ENCODE data around the gene TMPRSS4. TPM values are rescaled to one million over a fixed set of nuclear protein-coding genes. Genes with fewer than 3 reads are reported as not detected.

TMPRSS4 gene
- total RNA-seq, 1 experiment from 2014 or later = not detected

- Histone ChIP-seq H3K9me3 (ENCODE audit: control insufficient read depth, insufficient read depth, low read depth, low read length) (no peaks in the 10 kb centered on the region), H3K4me1 (ENCODE audit: control insufficient read depth, insufficient read depth, low read length) (no peaks in the 10 kb centered on the region), H3K4me3 (ENCODE audit: low read depth in 2 of 2, low read length in 2 of 2) (no peak overlapping the region), H3K36me3 (ENCODE audit: control insufficient read depth, insufficient read depth, low read length) (no peaks in the 10 kb centered on the region), H3K27ac (ENCODE audit: low read length) (no peak overlapping the region), H3K27me3 (ENCODE audit: control insufficient read depth, insufficient read depth, low read length) (peaks cover 30% of the 10 kb centered on the region)
- intact Hi-C loops (cut with micrococcal nuclease; ENCODE audit: unreplicated experiment) = no loop called here
- ChIA-PET POLR2A (interaction anchor here (0.6 kb wide), 1 partner anchor 96 kb away, joined by 3 read pairs; no protein-coding TSS in a partner anchor), CTCF (interaction anchor here (0.7 to 1.0 kb wide), 3 partner anchors 18 to 102 kb away, joined by 3 to 5 read pairs (median 4); no protein-coding TSS in a partner anchor)
- TF ChIP-seq POLR2AphosphoS5 (IDR thresholded peaks at IDR 0.05; ENCODE audit: low read depth, low read length) (no peak), SIN3A (IDR thresholded peaks at IDR 0.05; ENCODE audit: borderline replicate concordance, insufficient read depth, low read depth, low read length) (no peak), TCF7L2 (IDR thresholded peaks at IDR 0.05; ENCODE audit: low read depth, low read length) (no peak), REST (IDR thresholded peaks at IDR 0.05; ENCODE audit: insufficient read depth in 1 of 2, low read depth in 2 of 2, low read length in 1 of 2) (no peak)
- TF ChIP-seq, protein P1, sequence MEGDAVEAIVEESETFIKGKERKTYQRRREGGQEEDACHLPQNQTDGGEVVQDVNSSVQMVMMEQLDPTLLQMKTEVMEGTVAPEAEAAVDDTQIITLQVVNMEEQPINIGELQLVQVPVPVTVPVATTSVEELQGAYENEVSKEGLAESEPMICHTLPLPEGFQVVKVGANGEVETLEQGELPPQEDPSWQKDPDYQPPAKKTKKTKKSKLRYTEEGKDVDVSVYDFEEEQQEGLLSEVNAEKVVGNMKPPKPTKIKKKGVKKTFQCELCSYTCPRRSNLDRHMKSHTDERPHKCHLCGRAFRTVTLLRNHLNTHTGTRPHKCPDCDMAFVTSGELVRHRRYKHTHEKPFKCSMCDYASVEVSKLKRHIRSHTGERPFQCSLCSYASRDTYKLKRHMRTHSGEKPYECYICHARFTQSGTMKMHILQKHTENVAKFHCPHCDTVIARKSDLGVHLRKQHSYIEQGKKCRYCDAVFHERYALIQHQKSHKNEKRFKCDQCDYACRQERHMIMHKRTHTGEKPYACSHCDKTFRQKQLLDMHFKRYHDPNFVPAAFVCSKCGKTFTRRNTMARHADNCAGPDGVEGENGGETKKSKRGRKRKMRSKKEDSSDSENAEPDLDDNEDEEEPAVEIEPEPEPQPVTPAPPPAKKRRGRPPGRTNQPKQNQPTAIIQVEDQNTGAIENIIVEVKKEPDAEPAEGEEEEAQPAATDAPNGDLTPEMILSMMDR (IDR thresholded peaks at IDR 0.05) = no peak
- BruUV-seq (replicated peaks) = no TSS peak
- ATAC-seq (no peak), DNase-seq (ENCODE audit: low read depth, low spot score) (no peak)
- in situ Hi-C loops (cut with HindIII; ENCODE audit: low pct_unique_long_range_greater_than_20kb, low sequenced_read_pairs) = no loop called here
These were observed 28.2 kb upstream of the TMPRSS4 start for GRCh38 chr11:118048472-118049370.

GRCh38 chr11:118049771-118050170 is 27.1 kb upstream of the TMPRSS4 start:
- BruUV-seq (replicated peaks) = no TSS peak
- DNase-seq (ENCODE audit: low read depth, low spot score) = no peak
- Histone ChIP-seq H3K4me1 (ENCODE audit: control insufficient read depth, insufficient read depth, low read length) (no peaks in the 10 kb centered on the region), H3K36me3 (ENCODE audit: control insufficient read depth, insufficient read depth, low read length) (no peaks in the 10 kb centered on the region), H3K27ac (ENCODE audit: low read length) (no peak overlapping the region), H3K27me3 (ENCODE audit: control insufficient read depth, insufficient read depth, low read length) (peaks cover 27% of the 10 kb centered on the region), H3K4me3 (ENCODE audit: low read depth in 2 of 2, low read length in 2 of 2) (no peak overlapping the region), H3K9me3 (ENCODE audit: control insufficient read depth, insufficient read depth, low read depth, low read length) (no peaks in the 10 kb centered on the region)
- intact Hi-C loops (cut with micrococcal nuclease; ENCODE audit: unreplicated experiment) (loop anchor here (5.0 kb wide), 1 partner anchor 227 kb away; the partner anchor contains the start of gene FXYD2), in situ Hi-C loops (cut with HindIII; ENCODE audit: low pct_unique_long_range_greater_than_20kb, low sequenced_read_pairs) (no loop called here)
- CTCF ChIA-PET = interaction anchor here (0.9 kb wide), 1 partner anchor 103 kb away, joined by 3 read pairs; no protein-coding TSS in a partner anchor
- TF ChIP-seq TCF7L2 (IDR thresholded peaks at IDR 0.05; ENCODE audit: low read depth, low read length) (no peak), REST (IDR thresholded peaks at IDR 0.05; ENCODE audit: insufficient read depth in 1 of 2, low read depth in 2 of 2, low read length in 1 of 2) (no peak), SIN3A (IDR thresholded peaks at IDR 0.05; ENCODE audit: borderline replicate concordance, insufficient read depth, low read depth, low read length) (no peak), POLR2AphosphoS5 (IDR thresholded peaks at IDR 0.05; ENCODE audit: low read depth, low read length) (no peak)
- TF ChIP-seq, protein P1 (IDR thresholded peaks at IDR 0.05) = no peak
- POLR2A ChIA-PET = no interaction called here
- no peak for ATAC-seq

Data from Panc1 (cell line).